C4-2B (cell line): ENCODE measurements around the gene TNC.

ENCODE experiments used
- CTCF ChIP-seq: fragments of 450-650 bp; conservative IDR thresholded peaks from 2 replicates; pipeline ENCODE4 v1.5.1; 2017; ENCODE audit warnings: mild to moderate bottlenecking
- ZFX ChIP-seq: fragments of 450-650 bp; IDR thresholded peaks from 2 replicates; pipeline ENCODE4 v1.6.1; 2017

- TF ChIP-seq CTCF (no peak), ZFX (no peak)
Measured at GRCh38 chr9:115127191-115127817, 9.3 kb upstream of the TNC start.
